Measurements from ENCODE around the gene ALKBH6. TPM values are rescaled to one million over a fixed set of nuclear protein-coding genes. Genes with fewer than 3 reads are reported as not detected.
"Not testable (repeated sequence)": the region's sequence is repeated elsewhere in the genome, so short reads cannot be mapped to it uniquely, and the experiment has no call there.

Gene ALKBH6
- 7.3 and 7.8 TPM in 2 replicates for total RNA-seq

GRCh38 chr19:36014012-36014924, at the start of gene ALKBH6:
TSS of gene ALKBH6 (minus strand) at chr19:36014213. CDS start at chr19:36013397, 816 bp downstream.
- peak; percentile 99 for DNase-seq (ENCODE audit: low read depth in 2 of 2)

DNA sequence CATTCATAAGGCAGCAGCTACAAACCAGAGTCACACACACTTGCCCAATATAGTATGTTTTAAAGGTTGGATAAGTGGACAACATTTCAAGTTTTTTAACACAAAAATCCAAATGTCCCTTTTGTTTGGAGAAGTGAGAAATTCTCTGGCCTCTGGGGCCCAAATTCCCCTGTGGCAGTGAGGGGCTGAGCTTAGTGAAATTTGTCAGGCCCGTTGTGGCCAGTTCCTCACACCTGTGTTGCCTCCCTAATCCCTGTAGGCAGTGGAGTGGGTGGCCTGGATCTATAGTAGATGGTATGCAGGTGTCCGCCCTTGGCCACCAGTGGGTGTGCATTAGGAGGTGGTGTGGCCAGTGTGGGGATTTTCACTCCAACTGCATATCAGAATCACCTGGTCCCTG, 47.4 kb upstream of the ALKBH6 start:
- DNase-seq (ENCODE audit: low read depth in 2 of 2), result no peak

- DNase-seq (ENCODE audit: low read depth in 2 of 2), result peak; percentile 76 to 88
Measured at GRCh38 chr19:36060430-36060829, 46.4 kb upstream of the ALKBH6 start.

DNA sequence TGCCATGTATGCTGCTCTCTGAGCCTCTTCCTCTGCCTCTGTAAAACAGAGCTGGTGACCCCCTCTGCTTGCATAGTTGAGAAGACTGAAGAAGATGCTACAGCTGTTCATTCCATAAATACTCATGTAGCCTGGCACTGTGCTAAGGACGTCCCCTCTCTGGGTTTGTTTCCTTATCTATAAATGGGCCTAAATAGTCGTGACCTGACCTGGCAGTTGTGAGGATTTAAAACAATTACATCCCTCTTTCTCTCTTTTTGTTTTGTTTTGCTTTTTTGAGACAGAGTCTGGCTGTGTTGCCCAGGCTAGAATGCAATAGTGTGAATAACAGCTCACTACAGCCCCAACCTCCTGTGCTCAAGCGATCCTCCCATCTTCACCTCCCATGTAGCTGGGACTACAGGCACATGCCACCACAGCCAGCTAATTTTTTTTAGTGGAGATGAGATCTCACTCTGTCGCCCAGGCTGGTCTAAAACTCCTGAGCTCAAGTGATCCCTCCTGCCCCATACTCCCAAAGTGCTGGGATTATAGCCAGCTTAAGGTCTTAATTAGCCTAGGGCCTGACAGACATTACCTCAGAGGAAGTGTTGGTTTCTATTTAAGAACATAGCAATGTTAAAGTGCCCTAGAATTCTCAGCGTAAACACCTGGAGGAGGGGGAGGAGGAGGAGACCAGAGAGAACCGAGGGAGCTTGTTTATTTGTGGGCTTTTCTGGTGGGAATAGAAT, 45.3 kb upstream of the ALKBH6 start:
- DNase-seq (ENCODE audit: low read depth in 2 of 2), result no peak

- no peak for DNase-seq (ENCODE audit: low read depth in 2 of 2)
Measured at GRCh38 chr19:36058481-36059179, 44.6 kb upstream of the ALKBH6 start.

- DNase-seq (ENCODE audit: low read depth in 2 of 2), result peak; percentile 94 to 96
Measured at GRCh38 chr19:36054733-36055686, 41.0 kb upstream of the ALKBH6 start, which contains the start of gene WDR62. TSS of gene WDR62 (plus strand) at chr19:36054897. CDS start at chr19:36054972, 75 bp downstream.

DNA sequence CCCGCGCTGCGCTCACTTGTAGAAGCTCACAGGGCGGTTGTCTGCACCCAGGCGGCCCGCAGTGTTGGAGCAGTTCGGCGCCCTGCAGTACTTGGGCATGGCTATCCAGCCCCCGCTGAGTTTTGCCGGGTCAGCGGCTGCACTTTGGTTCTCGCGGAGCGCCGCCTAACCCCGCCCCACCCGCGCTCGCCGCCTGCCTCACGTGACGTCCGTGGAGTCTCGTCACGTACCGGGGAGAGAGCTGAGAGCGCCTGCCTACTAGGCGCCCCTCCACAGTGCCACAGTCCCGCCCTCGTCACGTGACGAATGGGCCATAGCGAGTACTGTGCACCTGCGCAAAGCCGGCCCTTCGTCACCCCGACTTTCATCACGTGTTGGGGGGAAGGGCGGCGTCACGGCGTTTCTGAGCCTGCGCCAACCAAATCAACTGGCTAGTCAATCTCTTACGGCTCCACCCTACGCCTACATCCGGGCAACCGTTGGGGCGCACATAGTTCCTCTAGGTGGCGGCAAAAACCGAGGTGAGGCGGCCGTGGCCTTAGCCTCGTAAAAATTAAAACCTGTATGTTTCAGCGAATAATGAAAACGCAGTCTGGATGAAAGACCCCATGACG, 40.2 kb upstream of the ALKBH6 start, which contains the start of gene THAP8:
Gene THAP8 (minus strand): TSS at position 167 of the 614 bp plus-strand sequence. CDS start 68 bp downstream, at position 99.
- peak; percentile 100 for DNase-seq (ENCODE audit: low read depth in 2 of 2)

DNA sequence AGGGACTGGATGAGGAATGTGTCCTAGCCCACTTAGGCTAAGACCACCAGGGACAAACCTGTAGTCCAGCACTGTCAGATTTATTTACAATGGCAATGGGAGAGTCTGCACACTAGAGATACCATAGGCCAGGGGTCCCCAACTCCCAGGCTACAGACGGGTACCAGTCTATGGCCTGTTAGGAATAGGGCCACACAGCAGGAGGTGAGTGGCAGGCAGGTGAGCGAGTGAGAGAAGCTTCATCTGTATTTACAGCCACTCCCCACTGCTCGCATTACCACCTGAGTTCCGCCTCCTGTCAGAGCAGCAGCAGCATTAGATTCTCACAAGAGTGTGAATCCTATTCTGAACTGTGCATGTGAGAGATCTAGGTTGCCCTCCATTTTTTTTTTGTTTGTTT, 37.6 kb upstream of the ALKBH6 start:
- DNase-seq (ENCODE audit: low read depth in 2 of 2), result no peak

DNA sequence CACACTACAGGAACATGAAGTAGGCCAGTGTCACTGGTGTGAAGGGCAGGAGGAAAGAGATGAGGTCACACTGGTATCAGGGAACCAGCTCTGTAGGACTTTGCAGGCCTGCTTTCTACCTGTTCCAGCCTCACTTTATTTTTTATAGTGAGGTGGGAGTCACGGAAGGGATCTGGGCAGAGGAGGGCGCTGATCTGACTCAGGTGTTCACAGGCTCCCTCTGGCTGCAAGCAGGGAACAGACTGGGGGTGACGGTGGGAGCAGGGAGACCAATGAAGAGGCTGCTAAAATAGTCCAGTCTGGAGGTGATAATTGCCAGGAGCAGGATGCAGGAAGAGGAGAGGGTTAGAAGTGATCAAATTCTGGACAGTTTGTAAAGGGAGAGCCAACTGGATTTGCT, 37.2 kb upstream of the ALKBH6 start:
- peak; percentile 12 to 55 for DNase-seq (ENCODE audit: low read depth in 2 of 2)

DNA sequence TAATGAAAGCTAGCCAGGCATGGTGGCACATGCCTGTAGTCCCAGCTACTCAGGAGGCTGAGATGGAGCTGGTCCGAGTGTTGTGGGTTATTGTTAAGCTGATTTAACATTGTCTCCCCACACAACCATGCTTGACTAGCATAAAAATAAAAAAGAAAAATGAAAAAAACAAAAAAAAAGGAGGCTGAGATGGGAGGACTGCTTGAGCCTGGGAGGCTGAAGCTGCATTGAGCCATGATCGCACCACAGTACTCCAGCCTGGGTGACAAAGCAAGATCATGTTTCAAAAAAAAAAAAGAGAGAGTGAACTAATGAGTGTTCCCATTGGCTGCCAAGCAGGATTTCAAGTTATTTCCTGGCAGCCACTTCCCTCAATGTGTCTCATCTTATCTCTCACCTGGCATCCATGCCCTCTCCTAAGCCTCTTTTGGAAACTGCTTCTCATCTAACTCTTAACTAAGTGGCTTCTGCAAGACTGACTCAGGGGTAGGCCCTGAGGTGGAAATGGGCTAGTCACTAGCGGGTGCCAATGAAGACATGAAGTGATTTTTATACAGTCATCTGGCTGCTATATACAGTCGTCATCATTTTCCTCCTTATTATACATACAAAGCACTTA, 35.2 kb upstream of the ALKBH6 start:
- no peak for DNase-seq (ENCODE audit: low read depth in 2 of 2)

DNA sequence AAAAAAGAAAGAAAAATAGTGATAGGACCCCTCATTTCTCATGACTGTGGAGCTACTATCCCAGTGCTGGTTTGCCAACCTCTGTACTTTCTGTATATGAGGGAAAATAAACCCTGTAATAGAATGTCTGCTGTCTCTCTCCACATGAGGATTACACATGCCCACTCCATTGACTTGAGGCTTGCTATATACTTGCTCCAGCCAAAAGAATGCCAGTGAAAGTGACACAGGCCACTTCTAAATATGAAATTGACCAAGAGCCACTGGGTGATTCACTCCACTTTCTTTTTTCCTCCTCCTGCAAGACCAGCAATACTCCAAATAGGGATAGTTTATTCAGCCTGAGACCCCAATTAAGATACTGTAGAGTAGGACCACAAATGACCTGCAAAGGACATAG, 33.8 kb upstream of the ALKBH6 start:
- no peak for DNase-seq (ENCODE audit: low read depth in 2 of 2)

GRCh38 chr19:36046443-36047050, 32.5 kb upstream of the ALKBH6 start:
- no peak for DNase-seq (ENCODE audit: low read depth in 2 of 2)

DNA sequence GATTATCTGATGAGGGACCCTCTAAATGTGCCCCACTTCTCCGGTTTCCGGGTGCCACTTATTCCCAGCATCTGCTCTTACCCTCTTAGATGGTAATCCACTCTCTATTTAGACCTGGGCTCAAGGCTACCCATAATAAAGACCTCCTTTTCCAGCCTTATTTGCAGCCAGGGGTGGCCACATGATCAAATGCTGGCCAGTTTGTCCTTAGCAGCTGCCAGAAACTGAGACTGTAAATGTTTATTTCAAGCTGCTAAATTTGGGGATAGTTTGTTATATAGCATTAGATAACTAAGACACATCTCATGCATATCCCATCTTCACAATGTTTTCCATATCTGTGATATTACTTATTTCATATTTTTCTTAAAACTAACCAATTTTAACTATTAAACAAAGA, 29.9 kb upstream of the ALKBH6 start:
- DNase-seq (ENCODE audit: low read depth in 2 of 2), result no peak

DNA sequence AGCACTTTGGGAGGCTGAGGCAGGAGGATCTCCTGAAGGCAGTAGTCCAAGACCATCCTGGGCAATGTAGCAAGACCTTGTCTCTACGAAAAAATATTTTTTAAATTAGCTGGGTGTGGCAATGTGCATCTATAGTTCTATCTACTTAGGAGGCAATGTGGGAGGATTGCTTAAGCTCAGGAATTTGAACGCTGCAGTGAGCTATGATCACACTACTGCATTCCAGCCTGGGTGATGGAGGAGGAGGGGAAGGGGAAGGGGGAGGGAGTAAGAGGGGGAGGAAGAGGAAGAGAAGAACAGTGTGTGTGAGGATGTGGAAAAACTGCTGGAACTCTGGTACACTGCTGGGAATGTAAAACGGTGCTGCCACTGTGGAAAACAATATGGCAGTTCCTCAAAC, 27.8 kb upstream of the ALKBH6 start:
- peak in 1 of 2 donors; percentile 78 for DNase-seq (ENCODE audit: low read depth in 2 of 2)

DNA sequence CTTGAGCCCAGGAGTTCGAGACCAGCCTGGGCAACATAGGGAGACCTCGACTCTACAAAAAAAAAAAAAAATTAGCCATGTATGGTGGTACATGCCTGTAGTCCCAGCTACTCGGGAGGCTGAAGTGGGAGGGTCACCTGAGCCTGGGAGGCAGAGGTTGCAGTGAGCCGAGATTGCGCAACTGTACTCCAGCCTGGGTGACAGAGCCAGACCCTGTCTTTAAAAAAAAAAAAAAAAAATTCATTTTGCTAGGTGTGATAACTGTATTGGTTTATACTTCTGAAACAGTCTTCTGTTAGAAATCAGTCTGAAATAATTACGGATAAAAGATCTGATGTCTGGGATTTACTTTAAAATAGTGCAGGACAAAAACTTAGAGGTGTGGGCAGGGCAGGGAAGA, 27.1 kb upstream of the ALKBH6 start:
- not testable (repeated sequence) for DNase-seq (ENCODE audit: low read depth in 2 of 2)

GRCh38 chr19:36040495-36040894, 26.5 kb upstream of the ALKBH6 start:
- no peak for DNase-seq (ENCODE audit: low read depth in 2 of 2)

- DNase-seq (ENCODE audit: low read depth in 2 of 2), result peak; percentile 48 to 77
Measured at GRCh38 chr19:36032251-36033104, 18.5 kb upstream of the ALKBH6 start, which contains the start of gene CLIP3. TSS of gene CLIP3 (minus strand) at chr19:36032873. CDS start at chr19:36032357, 516 bp downstream.

- DNase-seq (ENCODE audit: low read depth in 2 of 2), result no peak
Measured at GRCh38 chr19:36031308-36031707, 17.3 kb upstream of the ALKBH6 start.
